SK-N-SH (cell line): ENCODE results near the gene SMYD1. TPM values are rescaled to one million over a fixed set of nuclear protein-coding genes. Genes with fewer than 3 reads are reported as not detected.

Experiments
- CTCF ChIA-PET: fragments of 300-600, 350-600 bp; formaldehyde crosslinking; extraction: SDS; loops from one replicate; lab custom pipeline; 2021; lab: Yijun Ruan, JAX
- POLR2A ChIA-PET: fragments of 350-600 bp; sonication (Branson Sonifier 250); formaldehyde crosslinking; extraction: SDS; loops from one replicate; lab custom pipeline; 2020; ENCODE audit warnings: antibody characterized with exemption, inconsistent platforms; lab: Yijun Ruan, JAX
- DNase-seq: peaks from one replicate; pipeline ENCODE4 v3.0.0; 2012
- H2AFZ ChIP-seq: fragments of 200-600 bp; sonication (generic); 2 replicates; pipeline ENCODE4 v1.8.1; 2016; ENCODE audit warnings: antibody characterized with exemption, mild to moderate bottlenecking, low read depth
- H3F3A ChIP-seq: fragments of 200-600 bp; sonication (generic); replicated peaks from 2 replicates; pipeline ENCODE3; 2016; ENCODE audit warnings: antibody characterized with exemption, mild to moderate bottlenecking; ENCODE audit not compliant: insufficient read depth
- H3K27ac ChIP-seq, 2 experiments: fragments of 200-500 bp in 1 of 2; fragments of 200-600 bp in 1 of 2; sonication (Bioruptor generic) in 1 of 2; sonication (generic), shearing (Covaris generic) in 1 of 2; 2 replicates each; pipeline versions ENCODE4 v1.5.1 to v1.6.1; 2014 to 2016; ENCODE audit warnings: low read depth in 2 of 2, inconsistent platforms in 1 of 2, low read length in 1 of 2, mild to moderate bottlenecking in 1 of 2, mixed read lengths in 1 of 2
- H3K27me3 ChIP-seq: fragments of 200-600 bp; sonication (generic), shearing (Covaris generic); 2 replicates; pipeline ENCODE4 v1.6.1; 2016; ENCODE audit warnings: mixed run types; ENCODE audit not compliant: insufficient read depth
- H3K36me3 ChIP-seq, 2 experiments: fragments of 200-500 bp in 1 of 2; fragments of 200-600 bp in 1 of 2; sonication (Bioruptor generic) in 1 of 2; sonication (generic) in 1 of 2; replicated peaks in 1 of 2; 2 replicates each; pipeline versions ENCODE3 to v1.5.1; 2014 to 2016; ENCODE audit warnings: low read length in 1 of 2, mild to moderate bottlenecking in 1 of 2; ENCODE audit not compliant: insufficient read depth in 2 of 2, control insufficient read depth in 1 of 2
- H3K4me1 ChIP-seq, 2 experiments: fragments of 200-500 bp in 1 of 2; fragments of 200-600 bp in 1 of 2; sonication (Bioruptor generic) in 1 of 2; sonication (generic), shearing (Covaris generic) in 1 of 2; 2 replicates each; pipeline versions ENCODE4 v1.5.1 to v1.6.1; 2014 to 2016; ENCODE audit warnings: low read depth in 1 of 2, low read length in 1 of 2, mixed run types in 1 of 2; ENCODE audit not compliant: insufficient read depth in 2 of 2, control insufficient read depth in 1 of 2
- H3K4me2 ChIP-seq: fragments of 200-600 bp; sonication (generic), shearing (Covaris generic); 2 replicates; pipeline ENCODE4 v1.6.1; 2017; ENCODE audit warnings: mixed run types
- H3K4me3 ChIP-seq, 2 experiments: fragments of 200-500 bp in 1 of 2; fragments of 200-600 bp in 1 of 2; sonication (Bioruptor generic) in 1 of 2; sonication (generic), shearing (Covaris generic) in 1 of 2; 2 replicates each; pipeline versions ENCODE4 v1.5.1 to v1.8.1; 2014 to 2016; ENCODE audit warnings: low read depth in 2 of 2, inconsistent platforms in 1 of 2, low read length in 1 of 2, mild to moderate bottlenecking in 1 of 2, mixed read lengths in 1 of 2, moderate library complexity in 1 of 2
- H3K79me2 ChIP-seq: fragments of 200-600 bp; sonication (generic); 2 replicates; pipeline ENCODE4 v1.8.1; 2017; ENCODE audit warnings: mild to moderate bottlenecking; ENCODE audit not compliant: insufficient read depth
- H3K9ac ChIP-seq: fragments of 200-600 bp; sonication (generic); 2 replicates; pipeline ENCODE4 v1.6.1; 2017; ENCODE audit warnings: mixed run types
- H3K9me2 ChIP-seq: fragments of 200-600 bp; sonication (generic); 2 replicates; pipeline ENCODE4 v1.6.1; 2017; ENCODE audit warnings: mixed run types
- H3K9me3 ChIP-seq: fragments of 200-600 bp; sonication (generic); 2 replicates; pipeline ENCODE4 v1.6.1; 2017; ENCODE audit warnings: mixed run types, mild to moderate bottlenecking, moderate library complexity
- H4K20me1 ChIP-seq: fragments of 200-600 bp; sonication (generic); 2 replicates; pipeline ENCODE4 v1.6.1; 2017; ENCODE audit warnings: mild to moderate bottlenecking, mixed run types; ENCODE audit not compliant: insufficient read depth
- CHD2 ChIP-seq: fragments of 150-350 bp; IDR thresholded peaks from 2 replicates; pipeline ENCODE4 v1.6.1; 2018; ENCODE audit warnings: low read length; ENCODE audit not compliant: partially characterized antibody
- ELF1 ChIP-seq: IDR thresholded peaks from 2 replicates; pipeline ENCODE4 v1.4.0; 2012
- EZH2phosphoT487 ChIP-seq: fragments of 200-600 bp; sonication (generic); IDR thresholded peaks from 2 replicates; pipeline ENCODE4 v1.6.1; 2017; ENCODE audit warnings: low read depth, mixed run types, mild to moderate bottlenecking, antibody characterized with exemption, moderate library complexity, borderline replicate concordance
- FOXJ3 ChIP-seq: sonication (generic); formaldehyde crosslinking; IDR thresholded peaks from 2 replicates; pipeline ENCODE4 v1.5.1; 2020; ENCODE audit warnings: mild to moderate bottlenecking, missing genetic modification reagents
- FOXM1 ChIP-seq: IDR thresholded peaks from 2 replicates; pipeline ENCODE4 v1.4.0; 2012; ENCODE audit warnings: low read depth, mild to moderate bottlenecking
- MAX ChIP-seq: IDR thresholded peaks from 2 replicates; pipeline ENCODE4 v1.4.0; 2012; ENCODE audit warnings: low read depth
- MEF2A ChIP-seq: IDR thresholded peaks from 2 replicates; pipeline ENCODE4 v1.4.0; 2012; ENCODE audit warnings: low read depth, borderline replicate concordance
- MXI1 ChIP-seq: IDR thresholded peaks from 2 replicates; pipeline ENCODE4 v1.6.1; 2012; ENCODE audit warnings: mild to moderate bottlenecking, low read depth, low read length, improper control_type of control experiment
- PBX3 ChIP-seq: IDR thresholded peaks from 2 replicates; pipeline ENCODE4; 2012
- POLR2AphosphoS5 ChIP-seq: IDR thresholded peaks from 2 replicates; pipeline ENCODE4 v1.6.1; 2012; ENCODE audit warnings: low read depth, low read length
- RFX5 ChIP-seq: IDR thresholded peaks from 2 replicates; pipeline ENCODE4 v1.6.1; 2012; ENCODE audit warnings: mild to moderate bottlenecking, improper control_type of control experiment, low read length
- USF1 ChIP-seq: IDR thresholded peaks from 2 replicates; pipeline ENCODE4 v1.4.0; 2012; ENCODE audit warnings: low read depth, borderline replicate concordance
- USF2 ChIP-seq: fragments of 150-350 bp; IDR thresholded peaks from 2 replicates; pipeline ENCODE4 v1.6.1; 2017; ENCODE audit warnings: antibody characterized with exemption, low read length, low read depth, borderline replicate concordance
- WGBS: methylation state at CpG from one replicate; pipeline ENCODE4 v1.1.6; 2017; ENCODE audit warnings: low lambda C conversion rate; 5-methylcytosine and 5-hydroxymethylcytosine counted together
- polyA plus RNA-seq, 3 experiments: library from polyadenylated mRNA; depleted of rRNA; stranded (reverse); fragments of >200 nt; gene quantifications; 2 replicates each; pipeline ENCODE4 v1.2.3, GENCODE V29; 2012

The SMYD1 gene
- polyA plus RNA-seq, 1 of the 3 experiments (the other 2 are of a cell fraction) = not detected

- Histone ChIP-seq H3K27me3 (no peaks in the 10 kb centered on the region), H3K9me3 (no peaks in the 10 kb centered on the region), H3K4me3 (no peak overlapping the region), H3K36me3 (no peaks in the 10 kb centered on the region), H3K27ac (no peak overlapping the region), H4K20me1 (no peaks in the 10 kb centered on the region), H2AFZ (no peak overlapping the region), H3K9me2 (no peaks in the 10 kb centered on the region), H3F3A (peaks cover 10% of the 10 kb centered on the region), H3K79me2 (no peaks in the 10 kb centered on the region), H3K9ac (no peak overlapping the region), H3K4me2 (no peak overlapping the region), H3K4me1 (peaks cover 0 to 7% of the 10 kb centered on the region in 2 experiments; a peak in 1 of 4 replicates)
- no peak for DNase-seq
- 86% methylated on average over 5 of the region's 6 CpGs for WGBS
- ChIA-PET POLR2A (no interaction called here), CTCF (interaction anchor here (1.3 kb wide), 1 partner anchor 17 kb away, joined by 3 read pairs; no protein-coding TSS in a partner anchor)
- TF ChIP-seq FOXM1 (no peak), RFX5 (no peak), MAX (no peak), PBX3 (no peak), EZH2phosphoT487 (no peak), MEF2A (no peak), USF1 (no peak), ELF1 (no peak)
These were observed 48.7 kb upstream of the SMYD1 start for GRCh38 chr2:88018909-88019308.

GRCh38 chr2:88019985-88020384 is 47.6 kb upstream of the SMYD1 start:
- Histone ChIP-seq H3K79me2 (no peaks in the 10 kb centered on the region), H4K20me1 (no peaks in the 10 kb centered on the region), H2AFZ (no peak overlapping the region), H3K27me3 (no peaks in the 10 kb centered on the region), H3K9me3 (no peaks in the 10 kb centered on the region), H3K9ac (no peak overlapping the region), H3K9me2 (no peaks in the 10 kb centered on the region), H3K4me3 (no peak overlapping the region), H3K4me1 (peaks cover 0 to 7% of the 10 kb centered on the region in 2 experiments; a peak in 1 of 4 replicates), H3F3A (peaks cover 10% of the 10 kb centered on the region), H3K27ac (no peak overlapping the region), H3K36me3 (no peaks in the 10 kb centered on the region), H3K4me2 (no peak overlapping the region)
- no peak for DNase-seq
- CTCF ChIA-PET = no interaction called here
- TF ChIP-seq USF1 (no peak), USF2 (no peak), POLR2AphosphoS5 (no peak), CHD2 (no peak), FOXJ3 (CRISPR knock-in tag) (no peak), MXI1 (no peak)
- POLR2A ChIA-PET = no interaction called here
- 91% methylated on average over 2 of the region's 3 CpGs for WGBS
